GM10847 (cell line): ENCODE measurements around the gene SEBOX.

ENCODE experiments used
- POLR2A ChIP-seq: IDR thresholded peaks from 2 replicates; pipeline ENCODE4 v1.6.1; 2011; ENCODE audit not compliant: insufficient read length; ENCODE audit errors: extremely low read depth

Gene SEBOX

GRCh38 chr17:28365487-28365886, 488 bp upstream of the SEBOX start:
- TF ChIP-seq POLR2A = no peak

- TF ChIP-seq POLR2A = no peak
Measured at GRCh38 chr17:28363776-28364650, 986 bp downstream of the SEBOX start.

- no peak for TF ChIP-seq POLR2A
Measured at GRCh38 chr17:28363186-28363585, 1.8 kb downstream of the SEBOX start.

- no peak for TF ChIP-seq POLR2A
Measured at GRCh38 chr17:28357901-28358197, 7.2 kb downstream of the SEBOX start.

GRCh38 chr17:28357061-28357900, 7.7 kb downstream of the SEBOX start, which contains the start of gene POLDIP2:
Gene POLDIP2 (minus strand): TSS chr17:28357527. CDS start chr17:28357448, 79 bp downstream.
- peak; percentile 98 for TF ChIP-seq POLR2A

- no peak for TF ChIP-seq POLR2A
Measured at GRCh38 chr17:28350271-28350670, 14.7 kb downstream of the SEBOX start.

GRCh38 chr17:28348979-28349378, 16.0 kb downstream of the SEBOX start:
- no peak for TF ChIP-seq POLR2A

- TF ChIP-seq POLR2A = no peak
Measured at GRCh38 chr17:28347261-28347891, 17.6 kb downstream of the SEBOX start.

- TF ChIP-seq POLR2A = no peak
Measured at GRCh38 chr17:28346746-28347246, 18.2 kb downstream of the SEBOX start.

GRCh38 chr17:28346199-28346580, 18.8 kb downstream of the SEBOX start:
- no peak for TF ChIP-seq POLR2A

GRCh38 chr17:28345419-28346198, 19.4 kb downstream of the SEBOX start:
- TF ChIP-seq POLR2A = no peak

- TF ChIP-seq POLR2A = no peak
Measured at GRCh38 chr17:28344435-28344901, 20.5 kb downstream of the SEBOX start.

- TF ChIP-seq POLR2A = no peak
Measured at GRCh38 chr17:28344011-28344410, 21.0 kb downstream of the SEBOX start.

- TF ChIP-seq POLR2A = no peak
Measured at GRCh38 chr17:28343491-28343932, 21.5 kb downstream of the SEBOX start.
